ENCODE measurements around the gene FLT4. TPM values are rescaled to one million over a fixed set of nuclear protein-coding genes. Genes with fewer than 3 reads are reported as not detected.

The FLT4 gene
- total and polyA plus RNA-seq, 9 of the 15 experiments (the other 6 are each of a cell fraction or from before 2014, with no cell fraction given): 0.01 to 0.42 (median 0.14) TPM; not detected in 2

DNA sequence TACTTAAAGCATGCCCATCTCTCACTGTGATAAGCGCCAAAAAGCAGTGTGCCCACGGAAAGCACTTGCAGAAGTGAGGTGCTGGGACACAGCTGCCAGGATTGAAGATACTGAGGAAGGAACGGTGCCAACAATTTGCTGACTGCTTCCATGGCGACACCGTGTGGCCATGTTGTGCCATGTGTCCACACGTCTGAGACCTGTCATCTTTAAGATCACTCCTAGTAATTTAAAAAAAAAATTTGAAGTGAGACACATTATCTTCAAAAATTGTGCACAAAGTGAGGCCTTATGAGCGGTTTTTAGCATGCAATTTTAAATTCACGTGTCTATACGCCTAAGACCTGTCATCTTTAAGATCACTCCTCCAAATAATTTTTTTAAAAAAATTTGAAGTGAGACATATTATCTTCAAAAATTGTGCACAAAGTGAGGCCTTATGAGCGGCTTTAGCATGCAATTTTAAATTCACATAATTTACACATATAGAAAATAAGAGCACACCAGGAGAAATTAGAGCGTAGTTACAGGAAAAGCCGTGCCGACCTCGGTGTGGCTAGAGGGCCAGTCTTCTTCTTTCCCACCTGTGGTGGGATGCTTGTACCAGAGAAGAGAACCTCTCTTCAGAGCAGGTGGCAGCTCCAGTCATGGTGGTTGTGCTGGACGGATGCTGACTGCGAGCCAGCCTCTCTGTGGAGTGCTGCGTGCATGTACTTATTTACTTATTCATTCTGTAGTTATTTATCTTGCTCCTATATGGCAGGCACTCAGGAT is 21.4 kb upstream of the FLT4 start (continued):
- TF ChIP-seq, protein P1, sequence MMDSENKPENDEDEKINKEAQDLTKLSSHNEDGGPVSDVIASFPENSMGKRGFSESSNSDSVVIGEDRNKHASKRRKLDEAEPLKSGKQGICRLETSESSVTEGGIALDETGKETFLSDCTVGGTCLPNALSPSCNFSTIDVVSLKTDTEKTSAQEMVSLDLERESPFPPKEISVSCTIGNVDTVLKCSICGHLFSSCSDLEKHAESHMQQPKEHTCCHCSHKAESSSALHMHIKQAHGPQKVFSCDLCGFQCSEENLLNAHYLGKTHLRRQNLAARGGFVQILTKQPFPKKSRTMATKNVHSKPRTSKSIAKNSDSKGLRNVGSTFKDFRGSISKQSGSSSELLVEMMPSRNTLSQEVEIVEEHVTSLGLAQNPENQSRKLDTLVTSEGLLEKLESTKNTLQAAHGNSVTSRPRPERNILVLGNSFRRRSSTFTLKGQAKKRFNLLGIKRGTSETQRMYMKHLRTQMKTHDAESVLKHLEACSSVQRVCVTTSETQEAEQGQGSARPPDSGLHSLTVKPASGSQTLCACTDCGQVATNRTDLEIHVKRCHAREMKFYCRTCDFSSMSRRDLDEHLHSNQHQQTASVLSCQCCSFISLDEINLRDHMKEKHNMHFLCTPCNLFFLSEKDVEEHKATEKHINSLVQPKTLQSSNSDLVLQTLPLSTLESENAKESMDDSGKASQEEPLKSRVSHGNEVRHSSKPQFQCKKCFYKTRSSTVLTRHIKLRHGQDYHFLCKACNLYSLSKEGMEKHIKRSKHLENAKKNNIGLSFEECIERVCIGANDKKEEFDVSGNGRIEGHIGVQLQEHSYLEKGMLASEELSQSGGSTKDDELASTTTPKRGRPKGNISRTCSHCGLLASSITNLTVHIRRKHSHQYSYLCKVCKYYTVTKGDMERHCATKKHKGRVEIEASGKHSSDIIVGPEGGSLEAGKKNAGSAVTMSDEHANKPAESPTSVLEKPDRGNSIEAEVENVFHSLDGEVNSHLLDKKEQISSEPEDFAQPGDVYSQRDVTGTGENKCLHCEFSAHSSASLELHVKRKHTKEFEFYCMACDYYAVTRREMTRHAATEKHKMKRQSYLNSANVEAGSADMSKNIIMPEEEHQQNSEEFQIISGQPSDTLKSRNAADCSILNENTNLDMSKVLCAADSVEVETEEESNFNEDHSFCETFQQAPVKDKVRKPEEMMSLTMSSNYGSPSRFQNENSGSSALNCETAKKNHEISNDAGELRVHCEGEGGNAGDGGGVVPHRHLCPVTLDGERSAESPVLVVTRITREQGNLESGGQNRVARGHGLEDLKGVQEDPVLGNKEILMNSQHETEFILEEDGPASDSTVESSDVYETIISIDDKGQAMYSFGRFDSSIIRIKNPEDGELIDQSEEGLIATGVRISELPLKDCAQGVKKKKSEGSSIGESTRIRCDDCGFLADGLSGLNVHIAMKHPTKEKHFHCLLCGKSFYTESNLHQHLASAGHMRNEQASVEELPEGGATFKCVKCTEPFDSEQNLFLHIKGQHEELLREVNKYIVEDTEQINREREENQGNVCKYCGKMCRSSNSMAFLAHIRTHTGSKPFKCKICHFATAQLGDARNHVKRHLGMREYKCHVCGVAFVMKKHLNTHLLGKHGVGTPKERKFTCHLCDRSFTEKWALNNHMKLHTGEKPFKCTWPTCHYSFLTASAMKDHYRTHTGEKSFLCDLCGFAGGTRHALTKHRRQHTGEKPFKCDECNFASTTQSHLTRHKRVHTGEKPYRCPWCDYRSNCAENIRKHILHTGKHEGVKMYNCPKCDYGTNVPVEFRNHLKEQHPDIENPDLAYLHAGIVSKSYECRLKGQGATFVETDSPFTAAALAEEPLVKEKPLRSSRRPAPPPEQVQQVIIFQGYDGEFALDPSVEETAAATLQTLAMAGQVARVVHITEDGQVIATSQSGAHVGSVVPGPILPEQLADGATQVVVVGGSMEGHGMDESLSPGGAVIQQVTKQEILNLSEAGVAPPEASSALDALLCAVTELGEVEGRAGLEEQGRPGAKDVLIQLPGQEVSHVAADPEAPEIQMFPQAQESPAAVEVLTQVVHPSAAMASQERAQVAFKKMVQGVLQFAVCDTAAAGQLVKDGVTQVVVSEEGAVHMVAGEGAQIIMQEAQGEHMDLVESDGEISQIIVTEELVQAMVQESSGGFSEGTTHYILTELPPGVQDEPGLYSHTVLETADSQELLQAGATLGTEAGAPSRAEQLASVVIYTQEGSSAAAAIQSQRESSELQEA (IDR thresholded peaks at IDR 0.05; ENCODE audit: low read depth): no peak
- TF ChIP-seq ZNF431 (CRISPR knock-in tag; IDR thresholded peaks at IDR 0.05) (no peak), FOXA3 (CRISPR knock-in tag; conservative IDR thresholded peaks at IDR 0.05 in 1 of 2, IDR thresholded peaks at IDR 0.05 in 1 of 2) (no peak), SMC3 (conservative IDR thresholded peaks at IDR 0.05; ENCODE audit: insufficient read depth, low read depth, low read length) (peak; percentile 52; the same call in 1 of the 2 replicates), HDAC2 (IDR thresholded peaks at IDR 0.05) (no peak), EWSR1 (IDR thresholded peaks at IDR 0.05; ENCODE audit: borderline replicate concordance, low read depth, partially characterized antibody) (no peak)
- TF ChIP-seq, protein P2, sequence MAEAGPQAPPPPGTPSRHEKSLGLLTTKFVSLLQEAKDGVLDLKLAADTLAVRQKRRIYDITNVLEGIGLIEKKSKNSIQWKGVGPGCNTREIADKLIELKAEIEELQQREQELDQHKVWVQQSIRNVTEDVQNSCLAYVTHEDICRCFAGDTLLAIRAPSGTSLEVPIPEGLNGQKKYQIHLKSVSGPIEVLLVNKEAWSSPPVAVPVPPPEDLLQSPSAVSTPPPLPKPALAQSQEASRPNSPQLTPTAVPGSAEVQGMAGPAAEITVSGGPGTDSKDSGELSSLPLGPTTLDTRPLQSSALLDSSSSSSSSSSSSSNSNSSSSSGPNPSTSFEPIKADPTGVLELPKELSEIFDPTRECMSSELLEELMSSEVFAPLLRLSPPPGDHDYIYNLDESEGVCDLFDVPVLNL (CRISPR knock-in tag; IDR thresholded peaks at IDR 0.05; ENCODE audit: low read depth): no peak
- TF ChIP-seq, protein P3, sequence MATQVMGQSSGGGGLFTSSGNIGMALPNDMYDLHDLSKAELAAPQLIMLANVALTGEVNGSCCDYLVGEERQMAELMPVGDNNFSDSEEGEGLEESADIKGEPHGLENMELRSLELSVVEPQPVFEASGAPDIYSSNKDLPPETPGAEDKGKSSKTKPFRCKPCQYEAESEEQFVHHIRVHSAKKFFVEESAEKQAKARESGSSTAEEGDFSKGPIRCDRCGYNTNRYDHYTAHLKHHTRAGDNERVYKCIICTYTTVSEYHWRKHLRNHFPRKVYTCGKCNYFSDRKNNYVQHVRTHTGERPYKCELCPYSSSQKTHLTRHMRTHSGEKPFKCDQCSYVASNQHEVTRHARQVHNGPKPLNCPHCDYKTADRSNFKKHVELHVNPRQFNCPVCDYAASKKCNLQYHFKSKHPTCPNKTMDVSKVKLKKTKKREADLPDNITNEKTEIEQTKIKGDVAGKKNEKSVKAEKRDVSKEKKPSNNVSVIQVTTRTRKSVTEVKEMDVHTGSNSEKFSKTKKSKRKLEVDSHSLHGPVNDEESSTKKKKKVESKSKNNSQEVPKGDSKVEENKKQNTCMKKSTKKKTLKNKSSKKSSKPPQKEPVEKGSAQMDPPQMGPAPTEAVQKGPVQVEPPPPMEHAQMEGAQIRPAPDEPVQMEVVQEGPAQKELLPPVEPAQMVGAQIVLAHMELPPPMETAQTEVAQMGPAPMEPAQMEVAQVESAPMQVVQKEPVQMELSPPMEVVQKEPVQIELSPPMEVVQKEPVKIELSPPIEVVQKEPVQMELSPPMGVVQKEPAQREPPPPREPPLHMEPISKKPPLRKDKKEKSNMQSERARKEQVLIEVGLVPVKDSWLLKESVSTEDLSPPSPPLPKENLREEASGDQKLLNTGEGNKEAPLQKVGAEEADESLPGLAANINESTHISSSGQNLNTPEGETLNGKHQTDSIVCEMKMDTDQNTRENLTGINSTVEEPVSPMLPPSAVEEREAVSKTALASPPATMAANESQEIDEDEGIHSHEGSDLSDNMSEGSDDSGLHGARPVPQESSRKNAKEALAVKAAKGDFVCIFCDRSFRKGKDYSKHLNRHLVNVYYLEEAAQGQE (IDR thresholded peaks at IDR 0.05; ENCODE audit: borderline replicate concordance): peak; percentile 70
- TF ChIP-seq, protein P3 (CRISPR knock-in tag; IDR thresholded peaks at IDR 0.05; ENCODE audit: low read depth): no peak
